Stimulated activated CD4-positive, alpha-beta T cell treated with anti-CD3 and anti-CD28 coated beads, Interleukin-4, amount 100 ng/mL, for 24 hours (primary cell): ENCODE measurements around the gene ELK3.

ENCODE experiments used
- DNase-seq: peaks from one replicate; pipeline ENCODE4 v3.0.0-alpha.2; 2020

ELK3 gene

GRCh38 chr12:96237035-96237434 is 42.9 kb downstream of the ELK3 start:
- DNase-seq, result no peak

- peak; percentile 55 for DNase-seq
Observed at GRCh38 chr12:96237465-96238077, 43.4 kb downstream of the ELK3 start.

- no peak for DNase-seq
Observed at GRCh38 chr12:96238336-96239047, 44.3 kb downstream of the ELK3 start.

- DNase-seq, result no peak
Observed at GRCh38 chr12:96239711-96240635, 45.8 kb downstream of the ELK3 start.

GRCh38 chr12:96240656-96241055 is 46.5 kb downstream of the ELK3 start:
- DNase-seq, result no peak

- no peak for DNase-seq
Observed at GRCh38 chr12:96241431-96241830, 47.3 kb downstream of the ELK3 start.

- DNase-seq, result peak; percentile 64
Observed at GRCh38 chr12:96241846-96242256, 47.7 kb downstream of the ELK3 start.

GRCh38 chr12:96242597-96242996 is 48.4 kb downstream of the ELK3 start:
- DNase-seq, result no peak

- no peak for DNase-seq
Observed at GRCh38 chr12:96244826-96245225, 50.7 kb downstream of the ELK3 start.

- no peak for DNase-seq
Observed at GRCh38 chr12:96246926-96247505, 52.8 kb downstream of the ELK3 start.

- no peak for DNase-seq
Observed at GRCh38 chr12:96247563-96247962, 53.4 kb downstream of the ELK3 start.

- no peak for DNase-seq
Observed at GRCh38 chr12:96248136-96248931, 54.2 kb downstream of the ELK3 start.

- DNase-seq, result no peak
Observed at GRCh38 chr12:96249196-96250118, 55.3 kb downstream of the ELK3 start.

- DNase-seq, result no peak
Observed at GRCh38 chr12:96250119-96250685, 56.0 kb downstream of the ELK3 start.

- DNase-seq, result no peak
Observed at GRCh38 chr12:96255077-96255476, 60.9 kb downstream of the ELK3 start.

- no peak for DNase-seq
Observed at GRCh38 chr12:96256672-96257361, 62.6 kb downstream of the ELK3 start.

- DNase-seq, result no peak
Observed at GRCh38 chr12:96257550-96258103, 63.5 kb downstream of the ELK3 start.

- no peak for DNase-seq
Observed at GRCh38 chr12:96258104-96258961, 64.2 kb downstream of the ELK3 start.

GRCh38 chr12:96260231-96260630 is 66.1 kb downstream of the ELK3 start:
- no peak for DNase-seq
